NCI-H1694 (cell line): ENCODE measurements around the gene LAMTOR3.
"Not testable (repeated sequence)": the region's sequence is repeated elsewhere in the genome, so short reads cannot be mapped to it uniquely, and the experiment has no call there.

Experiments
- DNase-seq: peaks from one replicate; lab custom pipeline; 2025; lab: John Stamatoyannopoulos, UW

Gene LAMTOR3

DNA sequence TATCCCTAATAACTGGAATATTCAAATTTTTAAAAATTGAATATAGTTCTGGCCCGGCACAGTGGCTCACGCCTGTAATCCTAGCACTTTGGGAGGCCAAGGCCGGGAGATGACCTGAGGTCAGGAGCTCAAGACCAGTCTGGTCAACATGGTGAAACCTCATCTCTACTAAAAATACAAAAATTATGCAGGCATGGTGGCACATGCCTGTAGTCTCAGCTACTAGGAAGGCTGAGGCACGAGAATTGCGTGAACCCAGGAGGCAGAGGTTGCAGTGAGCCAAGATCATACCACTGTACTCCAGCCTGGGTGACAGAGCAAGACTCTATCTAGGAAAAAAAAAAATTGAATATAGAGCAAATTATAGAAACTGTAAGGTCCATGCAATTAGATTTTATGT is 64.2 kb downstream of the LAMTOR3 start:
- not testable (repeated sequence) for DNase-seq

GRCh38 chr4:99828477-99828876 is 65.8 kb downstream of the LAMTOR3 start:
- no peak for DNase-seq
